GM21367 (cell line): ENCODE measurements around the gene CAMK2G.

Experiments
- ATAC-seq: cut with Tn5 transposase; IDR thresholded peaks from one replicate; pipeline ENCODE4 v1.9.1; 2021; ENCODE audit not compliant: unreplicated experiment

CAMK2G gene

DNA sequence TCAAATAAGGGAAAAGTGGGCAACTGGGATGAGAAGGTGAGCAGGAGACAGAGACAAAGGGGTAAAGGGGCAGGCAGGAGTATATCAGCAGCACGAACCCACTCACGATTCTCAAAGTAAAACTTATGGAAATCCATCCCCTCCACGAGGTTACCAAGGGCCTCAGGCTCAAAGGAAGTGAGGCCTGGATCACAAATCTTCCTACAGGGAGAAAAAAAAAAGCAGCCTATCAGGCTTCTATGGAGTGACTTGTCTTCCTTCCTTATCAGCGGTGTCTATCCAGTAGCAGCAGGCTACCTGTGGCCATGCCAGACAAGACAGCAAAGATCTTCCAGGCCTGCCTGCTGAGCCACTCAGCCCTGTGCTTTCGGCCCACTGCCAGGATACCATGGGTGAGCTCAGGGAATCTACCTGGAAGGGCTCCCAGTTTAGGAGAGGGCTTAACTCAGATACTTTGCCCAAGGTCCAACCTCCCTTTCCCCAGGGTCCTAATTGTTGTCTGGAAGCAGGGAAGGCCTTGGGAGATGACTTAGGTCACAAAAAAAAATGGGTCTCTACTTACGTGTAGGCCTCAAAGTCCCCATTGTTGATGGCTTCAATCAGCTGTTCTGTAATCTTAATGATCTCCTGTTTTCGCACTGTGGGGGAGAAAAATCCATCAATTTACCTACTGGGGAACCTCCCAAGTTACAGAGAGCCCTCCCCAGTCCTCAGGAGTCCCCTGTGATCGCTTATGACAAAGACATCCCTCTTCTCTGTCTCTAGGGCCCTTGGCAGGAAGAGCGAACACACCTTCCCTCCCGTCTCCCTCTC is 57.2 kb downstream of the CAMK2G start:
- no peak for ATAC-seq

GRCh38 chr10:73815719-73816030 is 58.7 kb downstream of the CAMK2G start:
- no peak for ATAC-seq

DNA sequence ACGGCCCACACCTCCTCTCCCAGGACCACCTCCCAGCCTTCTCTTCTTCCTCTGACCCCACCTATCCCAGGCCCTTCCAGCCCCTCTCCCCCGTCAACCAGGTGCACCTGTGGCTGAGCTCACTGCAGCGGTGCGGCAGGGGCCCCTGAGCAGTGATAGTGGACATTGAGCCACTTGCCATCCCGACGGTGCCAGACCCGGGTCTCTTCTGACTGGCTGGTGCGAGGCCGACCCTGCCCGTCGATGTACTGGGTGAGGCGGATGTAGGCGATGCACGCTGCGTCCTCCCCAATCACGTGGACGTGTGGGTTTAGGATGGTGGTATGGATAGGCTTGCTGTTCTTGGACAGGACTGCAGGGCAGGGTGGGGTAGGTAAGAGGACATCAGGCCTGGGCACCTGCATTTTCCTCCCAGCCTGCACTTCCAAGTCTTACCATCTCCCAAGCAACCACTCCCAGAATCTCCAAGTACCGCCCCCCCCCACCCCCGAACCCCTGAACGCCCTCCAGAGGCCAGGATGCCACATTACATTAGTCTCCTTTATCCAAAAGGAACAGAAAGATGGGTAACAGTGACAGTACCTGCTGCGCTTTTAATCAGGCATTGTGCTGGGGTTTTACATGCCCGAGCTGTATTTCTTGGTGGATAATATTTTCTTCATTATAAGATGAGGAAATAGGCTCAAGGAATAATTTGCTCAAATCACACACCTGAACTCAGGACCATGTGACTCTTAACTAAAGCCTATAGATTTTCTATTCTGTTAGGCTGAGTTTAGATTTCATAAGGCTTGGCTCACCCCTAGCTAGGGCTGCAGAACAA is 59.2 kb downstream of the CAMK2G start:
- ATAC-seq: no peak

DNA sequence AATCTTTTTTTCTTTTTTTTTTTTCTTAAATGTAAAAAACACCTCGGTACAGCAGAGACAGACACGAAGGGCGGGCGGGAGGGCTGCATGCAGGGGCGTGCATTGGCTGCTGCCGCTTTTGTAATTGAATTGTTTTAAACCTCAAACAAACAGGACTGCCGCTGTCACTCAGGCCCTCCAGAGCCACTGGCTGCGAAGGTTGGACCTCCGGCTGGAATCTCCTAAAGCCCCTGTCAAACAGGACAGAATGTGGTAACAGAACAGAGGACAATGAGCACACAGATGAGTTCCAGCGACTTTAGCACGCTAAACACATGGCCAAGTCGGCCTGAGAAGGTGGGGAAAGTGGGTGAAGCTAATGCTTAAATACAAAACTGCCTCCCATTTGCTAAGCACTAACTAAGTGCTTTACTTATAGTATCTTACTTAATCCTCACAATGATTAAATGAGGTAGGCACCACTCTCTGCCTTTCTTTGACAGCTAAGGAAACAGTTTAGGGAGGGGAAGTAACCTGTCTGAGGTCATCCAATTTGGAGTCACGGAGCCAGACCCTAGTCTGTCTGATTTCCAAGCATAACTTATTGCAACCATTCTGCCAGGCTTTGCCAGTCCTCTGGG is 60.0 kb downstream of the CAMK2G start:
- no peak for ATAC-seq

DNA sequence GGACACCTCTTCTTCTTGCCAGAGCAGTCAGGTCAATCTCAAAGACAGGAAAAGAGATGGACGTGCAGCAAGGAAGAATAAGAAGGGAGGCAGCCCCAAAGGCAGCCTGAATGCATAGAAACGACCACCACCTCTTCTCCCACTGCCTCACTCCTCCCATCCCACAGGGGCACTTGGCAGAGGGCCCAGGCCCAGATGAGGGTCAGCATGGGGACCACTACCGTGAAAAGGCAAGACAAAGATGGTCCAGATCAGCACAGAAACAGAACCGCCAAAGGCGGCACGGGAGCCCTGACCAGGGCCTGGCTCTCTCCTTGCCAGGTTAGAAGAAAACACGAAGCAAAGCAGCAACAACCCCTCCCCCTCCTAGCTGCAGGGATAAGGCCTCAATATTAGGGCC is 61.0 kb downstream of the CAMK2G start:
- ATAC-seq: no peak

GRCh38 chr10:73812657-73813056 is 61.7 kb downstream of the CAMK2G start:
- ATAC-seq: no peak

- peak; percentile 25 for ATAC-seq
These were observed 63.5 kb downstream of the CAMK2G start for GRCh38 chr10:73810735-73811465.

DNA sequence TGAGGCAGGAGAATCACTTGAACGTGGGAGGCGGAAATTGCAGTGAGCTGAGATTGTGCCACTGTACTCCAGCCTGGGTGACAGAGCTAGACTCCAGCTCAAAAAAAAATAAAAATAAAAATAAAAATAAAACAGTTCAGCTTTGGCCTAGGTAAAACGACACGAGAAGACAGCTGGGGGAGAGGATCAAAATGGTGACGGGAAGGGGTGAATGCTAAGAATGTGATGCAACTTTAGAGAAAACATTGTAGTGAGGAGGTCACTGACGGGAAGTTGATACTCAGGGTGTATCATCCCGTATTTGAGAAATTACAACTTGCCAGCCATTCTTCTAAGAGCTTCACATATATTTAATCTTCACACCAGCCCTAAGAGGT is 64.0 kb downstream of the CAMK2G start:
- ATAC-seq: no peak

DNA sequence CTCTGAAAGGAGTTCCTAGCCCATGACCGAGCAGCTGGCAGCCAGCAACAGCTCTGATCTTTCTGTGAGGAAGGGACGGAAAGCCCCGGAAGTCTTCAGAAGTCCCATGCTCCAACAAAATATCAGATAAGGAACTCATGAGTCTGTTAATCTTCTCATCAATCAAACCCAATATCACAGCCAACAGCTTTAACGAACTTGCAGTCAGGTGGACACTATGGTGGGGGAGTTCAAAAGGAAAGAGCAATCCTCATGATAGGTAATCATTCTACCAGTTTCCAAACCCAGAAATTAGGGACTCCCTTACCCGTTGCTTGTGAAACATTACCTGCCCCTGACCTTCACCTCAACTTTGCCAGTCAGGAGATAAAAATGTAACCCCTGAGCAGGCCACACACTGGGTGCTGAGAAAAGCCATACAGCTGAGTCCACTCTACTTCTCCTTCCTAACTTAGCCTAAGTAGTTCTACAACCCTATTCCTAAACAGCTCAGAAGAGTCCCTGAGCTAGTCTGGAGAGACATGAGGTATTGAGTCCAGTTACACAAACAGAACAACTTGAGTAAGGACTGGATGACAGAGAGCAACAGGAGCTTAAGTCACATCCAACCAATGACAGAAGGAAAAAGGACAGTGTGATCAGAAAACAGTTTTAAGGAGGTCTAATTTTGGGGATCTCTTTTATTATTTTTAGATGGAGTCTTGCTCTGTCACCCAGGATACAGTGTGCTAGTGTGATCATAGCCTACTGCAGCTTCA is 65.1 kb downstream of the CAMK2G start:
- ATAC-seq: no peak

DNA sequence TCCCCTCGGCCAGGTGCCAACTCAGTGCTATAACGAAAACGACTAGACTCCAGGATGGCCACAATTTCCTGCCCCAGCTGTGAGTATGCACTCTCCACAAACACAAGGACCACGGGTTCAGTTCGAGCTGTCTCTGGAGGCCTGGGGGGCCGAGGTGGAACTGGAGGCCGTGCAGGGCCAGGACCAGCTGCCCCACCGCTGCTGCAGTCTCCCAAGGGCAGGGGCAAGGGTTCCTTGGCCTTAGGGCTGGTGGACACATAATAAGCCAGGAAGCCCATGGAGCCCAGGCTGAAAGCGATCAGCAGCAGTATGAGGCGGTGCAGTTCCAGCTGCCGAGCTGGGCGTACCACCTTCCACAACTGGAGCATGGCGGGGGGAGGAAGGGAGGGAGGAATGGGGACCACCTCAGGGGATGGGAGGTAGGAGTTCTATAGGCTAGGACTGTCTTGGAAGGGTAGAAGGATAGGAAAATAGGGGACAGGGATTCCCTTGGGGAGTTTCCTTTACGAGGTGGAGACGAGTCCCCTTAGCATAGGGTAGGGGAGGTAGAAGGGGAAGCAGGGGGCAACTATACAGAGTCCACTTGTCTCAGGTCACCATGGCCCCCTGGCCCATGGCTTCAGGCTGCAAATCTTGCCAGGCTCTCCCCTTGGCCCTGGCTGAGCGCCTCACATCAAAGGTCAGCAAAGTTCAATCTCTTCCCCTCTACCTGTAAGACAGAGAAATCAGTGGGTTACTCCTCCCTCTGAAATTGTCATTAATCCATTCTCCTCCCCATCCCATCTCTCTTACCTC is 66.1 kb downstream of the CAMK2G start:
- ATAC-seq: no peak

DNA sequence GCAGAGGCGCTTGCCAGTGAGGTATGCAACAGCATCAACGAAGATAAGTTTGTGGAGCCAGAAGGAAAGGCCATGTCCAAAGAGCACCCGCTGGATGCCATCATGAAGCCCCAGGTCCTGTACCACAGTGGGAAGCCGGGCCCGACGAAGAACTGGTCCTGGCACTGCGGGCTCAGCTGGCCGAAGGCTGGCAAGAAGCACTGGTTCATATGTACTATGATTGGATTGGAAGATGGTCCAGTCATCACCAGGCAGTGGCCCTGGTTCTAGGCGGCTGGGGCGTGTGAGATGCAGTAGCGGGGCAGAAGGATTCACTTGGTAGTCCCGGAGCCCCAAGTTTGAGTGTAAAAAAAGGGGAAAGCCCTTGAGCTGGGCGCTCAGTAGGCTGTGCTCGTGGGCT is 66.9 kb downstream of the CAMK2G start:
- ATAC-seq: no peak

GRCh38 chr10:73806176-73806950 is 68.0 kb downstream of the CAMK2G start:
- no peak for ATAC-seq

DNA sequence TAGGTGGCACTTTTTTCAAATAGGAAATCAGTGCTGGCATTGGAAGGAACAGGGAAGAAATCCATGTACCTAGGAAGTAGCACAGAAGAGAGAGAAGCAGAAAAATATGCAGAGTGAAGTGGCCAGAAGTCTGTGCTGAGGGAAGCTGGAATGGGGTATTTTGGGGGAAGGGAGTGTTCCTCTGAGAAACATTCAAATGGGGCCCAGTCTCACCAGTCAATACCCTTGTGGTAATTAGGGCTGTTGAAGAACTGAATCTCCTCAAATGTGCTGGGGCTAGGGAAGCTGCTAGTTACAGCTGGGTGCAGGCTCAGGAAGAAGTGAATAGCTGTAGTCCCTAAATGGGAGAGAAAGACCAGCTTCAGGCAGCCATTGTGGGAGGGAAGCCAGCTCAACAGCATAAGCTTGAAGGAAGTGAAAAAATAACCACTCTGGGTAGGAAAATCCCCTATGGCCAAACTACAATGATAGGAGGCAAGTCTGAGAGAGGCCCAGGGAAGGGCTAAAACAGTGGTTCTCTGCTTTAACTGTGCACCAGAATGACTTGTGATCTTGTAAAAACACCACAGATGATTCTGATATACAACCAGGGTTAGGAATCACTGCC is 70.6 kb downstream of the CAMK2G start:
- no peak for ATAC-seq

- no peak for ATAC-seq
These were observed 71.9 kb downstream of the CAMK2G start for GRCh38 chr10:73802276-73802991.

- no peak for ATAC-seq
These were observed 73.1 kb downstream of the CAMK2G start for GRCh38 chr10:73801253-73801590.

GRCh38 chr10:73800560-73801252 is 73.6 kb downstream of the CAMK2G start:
- no peak for ATAC-seq

- ATAC-seq: no peak
These were observed 74.3 kb downstream of the CAMK2G start for GRCh38 chr10:73799899-73800559.
